Measurements from ENCODE around the gene HMGCS2.

GRCh38 chr1:119799003-119799402 lies 30.3 kb upstream of the HMGCS2 start:
- no peak for TF ChIP-seq EZH2 (IDR thresholded peaks at IDR 0.05; ENCODE audit: insufficient read depth, poor library complexity, severe bottlenecking)
- no peak for TF ChIP-seq EZH2phosphoT487 (IDR thresholded peaks at IDR 0.05; ENCODE audit: insufficient read depth, low read depth)
